ENCODE data around the gene NUDC. TPM values are rescaled to one million over a fixed set of nuclear protein-coding genes. Genes with fewer than 3 reads are reported as not detected.

The NUDC gene
- total RNA-seq, 1 donor from 2014 or later = 49.7 TPM

DNA sequence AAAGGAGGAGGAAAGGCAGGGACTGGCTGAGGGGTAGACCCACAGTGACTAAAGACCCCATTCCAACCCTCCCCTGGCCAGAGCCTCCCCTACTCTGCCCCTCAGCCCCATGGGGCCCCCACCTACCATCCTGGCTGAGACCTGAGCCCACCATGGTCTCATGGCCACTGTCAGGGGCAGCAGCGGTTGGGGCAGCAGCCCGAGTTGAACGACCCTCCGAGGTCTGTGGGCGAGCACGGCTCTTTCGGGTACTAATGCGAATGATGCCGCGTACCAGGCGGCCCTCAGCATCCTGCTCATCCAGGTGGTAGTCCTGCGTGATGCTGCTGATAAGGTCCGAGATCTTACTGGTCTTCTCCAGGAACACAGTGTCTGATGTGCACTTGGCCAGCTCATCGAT lies 29.7 kb downstream of the NUDC start:
- DNase-seq (ENCODE audit: low spot score) = no peak

- no peak for DNase-seq (ENCODE audit: low spot score)
These were observed 30.4 kb downstream of the NUDC start for GRCh38 chr1:26951821-26952497.

DNA sequence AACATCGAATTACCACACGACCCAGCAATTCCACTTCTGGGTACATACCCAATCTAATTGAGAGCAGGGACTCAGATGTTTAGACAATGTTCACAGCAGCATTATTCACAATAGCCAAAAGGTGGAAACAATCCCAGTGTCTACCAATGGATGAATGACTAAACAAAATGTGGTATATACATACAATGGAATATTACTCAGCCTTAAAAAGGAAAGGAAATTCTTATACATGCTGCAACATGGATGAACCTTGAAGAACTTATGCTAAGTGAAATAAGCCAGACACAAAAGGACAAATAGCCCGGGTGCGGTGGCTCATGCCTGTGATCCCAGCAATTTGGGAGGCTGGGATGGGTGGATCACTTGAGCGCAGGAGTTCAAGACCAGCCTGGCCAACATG lies 31.8 kb downstream of the NUDC start:
- DNase-seq (ENCODE audit: low spot score) = no peak

- no peak for DNase-seq (ENCODE audit: low spot score)
These were observed 34.8 kb downstream of the NUDC start for GRCh38 chr1:26956321-26956720.

- DNase-seq (ENCODE audit: low spot score) = no peak
These were observed 35.8 kb downstream of the NUDC start for GRCh38 chr1:26957306-26957705.

- no peak for DNase-seq (ENCODE audit: low spot score)
These were observed 37.7 kb downstream of the NUDC start for GRCh38 chr1:26959270-26959669.

DNA sequence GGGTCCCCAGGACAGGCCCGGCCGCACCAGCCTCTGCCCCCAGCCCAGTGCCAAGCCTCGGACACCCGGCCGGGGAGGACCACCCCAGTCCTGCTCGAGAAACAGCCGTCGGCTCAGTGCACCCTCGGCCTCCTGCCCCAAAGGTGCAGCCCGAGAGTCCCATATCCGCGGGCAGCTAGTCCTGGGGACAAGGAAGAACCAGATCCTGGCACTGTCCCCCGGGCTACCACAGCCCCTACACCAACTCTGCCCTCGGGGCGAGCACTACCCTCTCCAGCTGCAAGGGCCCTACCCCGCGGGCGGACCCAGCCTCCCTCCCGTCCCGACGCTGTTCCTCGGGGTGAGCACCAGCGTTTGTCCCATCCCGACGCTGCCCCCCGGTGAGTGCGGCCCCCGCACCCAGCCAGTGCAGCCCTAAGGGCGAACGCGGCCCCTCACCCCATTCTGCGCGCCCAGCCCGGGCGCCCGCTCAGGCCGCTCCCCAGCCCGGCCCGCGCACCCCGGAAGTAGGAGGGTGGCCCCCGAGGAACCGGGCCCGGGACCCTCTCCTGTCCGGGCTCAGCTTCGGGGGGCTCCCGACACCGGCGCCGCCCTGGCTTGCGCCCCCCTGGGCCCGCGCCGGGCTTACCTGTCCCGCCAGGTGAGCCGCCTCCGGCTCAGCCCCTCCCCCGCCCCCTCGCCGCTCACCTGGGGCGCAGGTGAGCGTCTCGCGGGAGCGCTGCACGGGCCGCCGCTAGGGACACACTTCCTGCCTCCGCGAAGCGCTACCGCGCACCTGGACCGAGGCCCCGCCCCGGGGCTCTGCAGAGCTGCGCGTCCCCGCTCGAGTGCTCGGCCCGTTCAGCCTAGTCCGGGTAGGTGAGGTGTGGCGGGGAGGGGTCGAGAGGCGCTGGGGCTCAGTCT lies 38.4 kb downstream of the NUDC start, which contains the start of gene KDF1:
Gene KDF1, minus strand, starts transcription at position 747 of the 903 bp plus-strand sequence. CDS start 8,088 bp downstream, outside the sequence.
- no peak for DNase-seq (ENCODE audit: low spot score)

GRCh38 chr1:26960625-26960966 lies 39.1 kb downstream of the NUDC start:
- DNase-seq (ENCODE audit: low spot score) = no peak

- no peak for DNase-seq (ENCODE audit: low spot score)
These were observed 40.3 kb downstream of the NUDC start for GRCh38 chr1:26961826-26962225.

DNA sequence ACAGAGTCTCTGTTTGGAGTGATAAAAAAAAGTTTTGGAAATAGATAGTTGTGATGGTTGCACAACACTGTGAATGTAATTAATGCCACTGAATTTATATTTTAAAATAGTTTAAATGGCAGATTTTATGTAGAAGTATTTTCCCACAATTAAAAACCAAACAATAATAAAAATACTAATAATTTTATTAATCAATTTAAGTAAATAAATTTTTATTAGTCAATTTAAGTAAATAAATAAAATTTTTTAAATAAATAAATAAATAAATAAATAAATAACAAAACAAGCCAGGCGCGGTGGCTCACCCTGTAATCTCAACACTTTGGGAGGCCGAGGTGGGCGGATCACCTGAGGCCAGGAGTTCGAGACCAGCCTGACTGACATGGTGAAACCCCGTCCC lies 43.7 kb downstream of the NUDC start:
- DNase-seq (ENCODE audit: low spot score) = no peak

- no peak for DNase-seq (ENCODE audit: low spot score)
These were observed 44.1 kb downstream of the NUDC start for GRCh38 chr1:26965628-26966027.

DNA sequence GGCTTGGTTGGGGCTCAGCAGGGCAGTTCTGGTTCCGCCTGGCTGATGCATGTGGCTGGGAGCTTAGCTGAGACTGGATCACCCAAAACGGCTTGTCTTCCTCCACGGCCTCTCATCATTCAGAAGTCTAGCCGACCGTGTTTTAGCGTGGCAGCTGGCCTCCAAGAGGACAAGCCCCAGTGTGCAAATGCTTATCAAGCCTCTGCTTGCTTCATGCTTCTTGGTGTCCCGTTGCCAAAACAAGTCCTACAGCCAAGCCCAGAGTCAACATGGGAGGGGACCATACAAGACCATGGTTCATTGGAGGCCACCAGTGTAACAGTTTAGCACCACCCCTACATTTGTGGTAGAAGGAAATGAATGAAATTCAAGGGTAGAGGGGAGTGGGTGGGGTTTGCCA lies 49.3 kb downstream of the NUDC start:
- DNase-seq (ENCODE audit: low spot score) = no peak

DNA sequence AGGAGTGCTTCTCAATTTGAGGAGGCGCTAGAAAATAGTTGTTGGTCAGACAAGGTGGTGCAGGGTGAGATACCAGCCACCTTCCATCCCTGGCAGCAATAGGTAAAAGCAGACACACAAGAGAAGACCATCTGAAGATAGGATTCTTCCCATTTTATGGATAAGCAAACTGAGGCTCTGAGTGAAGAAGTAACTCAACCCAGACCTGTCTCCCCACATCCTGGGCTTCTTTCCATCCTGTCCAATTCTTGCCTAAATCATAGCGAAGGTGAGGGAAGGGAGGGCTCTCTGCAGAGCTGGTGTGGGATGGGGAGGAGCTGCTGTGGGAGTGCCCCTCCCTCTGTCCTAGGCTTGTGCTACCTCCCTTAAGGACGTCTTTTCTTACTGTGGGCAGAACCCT lies 50.0 kb downstream of the NUDC start:
- DNase-seq (ENCODE audit: low spot score) = no peak

GRCh38 chr1:26972390-26972789 lies 50.8 kb downstream of the NUDC start:
- DNase-seq (ENCODE audit: low spot score) = no peak

GRCh38 chr1:26972821-26973220 lies 51.3 kb downstream of the NUDC start:
- DNase-seq (ENCODE audit: low spot score) = no peak

GRCh38 chr1:26976621-26977510 lies 55.3 kb downstream of the NUDC start:
- DNase-seq (ENCODE audit: low spot score) = no peak

DNA sequence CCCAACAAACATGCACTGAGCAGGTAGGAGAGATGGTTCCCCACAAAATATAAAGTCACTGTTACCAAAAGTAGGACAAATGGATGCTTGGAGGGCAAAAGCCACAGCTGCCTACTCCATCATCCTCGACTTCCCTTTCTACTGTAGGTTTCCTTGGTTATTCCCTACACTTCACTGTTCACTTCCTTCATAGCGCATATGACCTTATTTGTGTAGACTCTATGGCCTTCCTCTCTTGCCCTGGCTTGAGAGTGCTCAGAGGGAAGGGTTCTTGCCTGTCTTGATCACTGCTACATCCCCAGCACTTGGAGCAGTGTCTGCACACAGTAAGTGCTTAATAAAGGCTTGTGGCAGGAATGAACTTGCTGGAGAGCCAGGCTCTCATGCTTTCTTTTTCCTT lies 57.4 kb downstream of the NUDC start:
- DNase-seq (ENCODE audit: low spot score) = no peak

DNA sequence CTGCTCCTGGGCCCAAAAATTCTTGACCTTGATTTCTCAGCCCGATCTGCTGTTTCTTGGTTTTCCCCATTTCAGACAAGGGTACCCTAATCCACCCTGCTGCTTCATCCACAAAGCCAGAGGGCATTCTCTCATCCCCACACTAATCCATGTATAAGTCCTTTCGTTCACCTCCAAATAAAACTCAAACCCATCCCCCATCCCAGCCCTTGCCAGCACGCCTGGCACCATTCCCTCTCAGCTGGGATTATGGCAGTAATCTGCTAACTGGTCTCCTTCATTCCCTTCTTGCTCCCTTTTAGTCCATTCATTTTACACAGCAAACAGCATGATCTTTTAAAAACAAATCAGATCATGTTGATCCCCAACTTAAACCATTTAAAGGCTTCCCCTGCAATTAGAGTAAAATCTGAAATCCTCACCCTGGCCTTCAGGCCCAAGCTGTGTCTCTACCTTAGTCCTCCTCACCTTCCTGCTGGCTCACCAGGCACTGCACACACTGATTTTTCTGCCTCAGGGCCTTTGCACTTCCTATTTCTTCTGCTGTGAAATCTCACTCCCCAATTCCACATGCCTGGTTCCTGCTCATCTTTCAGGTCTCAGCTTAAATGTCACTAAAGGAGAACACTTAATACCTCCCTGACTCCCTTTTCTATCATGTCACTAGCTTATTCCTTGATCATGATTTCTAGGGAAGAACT lies 59.8 kb downstream of the NUDC start:
- no peak for DNase-seq (ENCODE audit: low spot score)

DNA sequence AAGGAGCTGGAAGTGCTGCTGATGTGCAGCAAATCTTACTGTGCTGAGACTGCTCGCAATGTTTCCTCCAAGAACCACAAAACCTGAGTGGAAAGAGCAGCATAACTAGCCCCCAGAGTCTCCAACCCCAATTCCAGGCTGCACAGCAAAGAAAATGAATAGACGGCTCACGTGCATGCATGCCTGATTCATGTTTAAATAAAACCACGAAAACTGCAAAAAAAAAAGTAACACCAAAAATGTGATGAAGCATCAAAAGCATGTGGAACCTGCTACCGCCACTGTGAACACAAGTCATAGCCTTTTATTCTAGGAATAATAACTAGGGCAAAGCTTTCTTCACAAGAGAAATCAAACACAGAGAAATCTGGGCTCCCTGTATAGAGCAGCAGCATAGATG lies 62.3 kb downstream of the NUDC start:
- no peak for DNase-seq (ENCODE audit: low spot score)

DNA sequence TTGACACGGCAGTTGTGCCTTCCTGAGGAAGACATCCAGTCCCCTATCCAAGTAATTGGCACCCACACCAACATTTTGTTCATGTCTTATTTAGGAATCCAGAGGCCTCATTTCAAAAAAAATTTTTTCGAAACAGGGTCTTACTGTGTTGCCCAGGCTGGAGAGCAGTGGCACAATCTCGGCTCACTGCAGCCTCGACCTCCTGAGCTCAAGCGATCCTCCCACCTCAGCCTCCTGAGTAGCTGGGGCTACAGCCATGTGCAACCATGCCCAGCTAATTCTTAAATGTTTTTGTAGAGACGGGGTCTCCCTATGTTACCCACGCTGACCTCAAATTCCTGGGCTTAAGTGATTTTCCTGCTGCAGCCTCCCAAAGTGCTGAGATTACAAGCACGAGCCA lies 62.7 kb downstream of the NUDC start:
- DNase-seq (ENCODE audit: low spot score) = no peak

DNA sequence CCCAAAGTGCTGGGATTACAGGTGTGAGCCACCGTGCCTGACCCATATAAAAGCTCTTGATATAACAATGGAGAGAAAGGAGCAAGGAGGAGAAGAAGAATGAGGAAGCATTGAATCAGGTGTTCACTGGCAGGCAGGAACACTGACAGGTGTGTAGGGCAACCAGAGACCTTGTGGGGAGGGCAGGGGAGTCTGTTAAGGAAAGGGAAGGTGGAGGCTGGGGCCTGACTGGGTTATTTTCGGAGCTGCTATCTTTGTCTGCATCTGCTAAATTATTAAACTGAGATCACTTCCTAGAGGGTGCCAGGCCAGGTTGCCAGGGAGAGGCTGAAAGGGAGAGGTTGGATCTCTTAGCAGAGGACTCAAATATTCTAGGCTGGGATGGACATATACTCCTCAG lies 65.1 kb downstream of the NUDC start:
- no peak for DNase-seq (ENCODE audit: low spot score)

Measured in mesenteric fat pad (tissue), 1 donor.